GM21576 (cell line): ENCODE measurements around the gene PARD3B.

Experiments used
- ATAC-seq: cut with Tn5 transposase; IDR thresholded peaks from one replicate; pipeline ENCODE4 v1.9.1; 2021; ENCODE audit warnings: mild to moderate bottlenecking, moderate library complexity; ENCODE audit not compliant: unreplicated experiment

The PARD3B gene

GRCh38 chr2:205656461-205656860 is 1111.2 kb downstream of the PARD3B start:
- ATAC-seq, result no peak

DNA sequence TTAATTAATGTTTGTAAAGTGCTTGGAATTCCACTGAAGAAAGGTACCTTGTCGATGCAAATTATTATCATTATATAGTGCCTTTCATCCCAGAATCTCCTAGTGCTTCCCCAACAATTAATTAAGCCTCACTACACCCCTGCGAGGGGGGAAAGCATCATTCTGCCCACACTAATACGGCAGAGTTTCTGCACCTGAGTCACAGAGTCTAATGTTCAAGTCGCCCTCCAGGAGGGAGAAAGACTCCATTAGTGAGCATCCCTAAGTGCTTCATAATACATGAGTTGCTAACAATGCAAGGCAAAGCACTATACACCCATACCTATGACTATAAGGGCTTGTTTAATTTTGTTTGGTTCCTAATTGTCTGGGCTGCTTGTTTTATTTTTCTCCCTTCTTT is 1111.7 kb downstream of the PARD3B start:
- ATAC-seq, result no peak

DNA sequence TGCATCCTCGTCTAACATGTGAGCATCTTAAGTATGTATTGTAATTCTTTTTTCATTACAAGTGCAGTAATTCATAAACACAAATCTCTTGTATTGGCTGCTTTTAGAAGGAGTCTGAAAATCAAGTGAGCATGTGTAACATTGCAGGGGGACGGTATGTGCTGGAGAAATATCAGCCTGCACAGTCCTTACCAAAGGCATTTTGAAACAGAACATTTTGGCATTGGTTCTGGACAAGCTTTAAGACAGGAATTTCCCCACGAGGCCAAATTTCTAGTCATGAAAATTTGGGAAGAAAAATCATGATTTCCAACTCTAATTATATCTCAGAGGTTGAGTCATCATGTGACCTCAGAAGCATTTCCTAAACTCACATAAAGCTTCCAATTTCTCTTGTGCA is 1112.3 kb downstream of the PARD3B start:
- no peak for ATAC-seq

GRCh38 chr2:205658068-205658467 is 1112.8 kb downstream of the PARD3B start:
- ATAC-seq, result no peak

DNA sequence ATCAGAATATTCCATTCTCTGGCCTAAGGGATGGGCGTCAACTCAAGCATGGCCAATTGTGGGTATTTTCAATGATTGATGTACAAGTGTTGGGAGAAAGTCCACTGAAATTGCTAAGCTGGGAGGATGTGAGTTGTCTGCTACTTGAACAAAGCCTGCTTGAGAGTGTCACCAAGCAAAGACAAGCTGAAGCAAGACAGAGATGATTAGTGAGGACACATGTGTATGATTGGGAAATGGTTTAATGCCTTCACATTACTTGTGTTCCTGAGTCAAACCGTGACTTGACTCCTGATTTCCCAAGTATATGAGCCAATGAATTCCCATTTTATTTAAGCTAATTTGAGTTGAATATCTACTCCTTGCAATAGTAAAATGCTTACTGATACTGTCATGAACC is 1113.3 kb downstream of the PARD3B start:
- no peak for ATAC-seq

DNA sequence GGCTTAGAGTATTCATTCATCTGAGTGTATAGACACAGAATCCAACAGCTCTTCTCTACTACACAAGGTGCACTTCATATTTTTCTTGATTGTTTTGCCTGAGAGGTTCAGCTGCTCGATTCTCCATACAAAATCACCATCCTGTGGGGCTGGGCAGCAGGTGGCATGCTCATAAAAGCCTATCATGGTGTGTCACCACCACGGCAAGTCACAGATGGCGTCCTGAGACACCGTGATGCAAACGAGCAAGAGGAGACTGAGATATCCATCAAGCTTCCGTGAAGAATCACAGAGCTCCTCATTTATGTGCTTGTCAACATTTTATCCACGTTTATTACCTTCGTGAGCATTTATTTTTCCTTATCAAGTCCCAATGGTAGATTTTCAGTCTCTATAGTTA is 1114.6 kb downstream of the PARD3B start:
- no peak for ATAC-seq

- peak; percentile 87 for ATAC-seq
Measured at GRCh38 chr2:205660521-205661124, 1115.3 kb downstream of the PARD3B start.

DNA sequence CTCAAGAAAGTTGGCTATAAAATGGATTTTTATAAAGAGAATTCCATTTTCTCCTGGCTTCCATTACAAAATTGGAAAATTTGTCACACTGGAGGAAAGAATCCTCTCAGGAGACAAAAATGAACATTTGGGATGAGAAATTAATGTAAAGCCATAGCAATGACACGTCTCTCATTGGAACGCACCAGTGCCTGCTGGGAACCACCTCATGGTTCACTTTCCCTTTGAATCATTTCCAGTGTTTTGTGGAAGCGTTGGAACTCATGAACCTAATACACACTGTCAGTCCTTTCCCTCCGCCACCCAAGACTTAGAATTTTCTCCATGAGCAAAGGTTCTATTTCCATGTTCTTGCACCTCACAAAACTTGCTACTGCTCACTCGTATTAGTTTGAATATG is 1116.0 kb downstream of the PARD3B start:
- ATAC-seq, result no peak

DNA sequence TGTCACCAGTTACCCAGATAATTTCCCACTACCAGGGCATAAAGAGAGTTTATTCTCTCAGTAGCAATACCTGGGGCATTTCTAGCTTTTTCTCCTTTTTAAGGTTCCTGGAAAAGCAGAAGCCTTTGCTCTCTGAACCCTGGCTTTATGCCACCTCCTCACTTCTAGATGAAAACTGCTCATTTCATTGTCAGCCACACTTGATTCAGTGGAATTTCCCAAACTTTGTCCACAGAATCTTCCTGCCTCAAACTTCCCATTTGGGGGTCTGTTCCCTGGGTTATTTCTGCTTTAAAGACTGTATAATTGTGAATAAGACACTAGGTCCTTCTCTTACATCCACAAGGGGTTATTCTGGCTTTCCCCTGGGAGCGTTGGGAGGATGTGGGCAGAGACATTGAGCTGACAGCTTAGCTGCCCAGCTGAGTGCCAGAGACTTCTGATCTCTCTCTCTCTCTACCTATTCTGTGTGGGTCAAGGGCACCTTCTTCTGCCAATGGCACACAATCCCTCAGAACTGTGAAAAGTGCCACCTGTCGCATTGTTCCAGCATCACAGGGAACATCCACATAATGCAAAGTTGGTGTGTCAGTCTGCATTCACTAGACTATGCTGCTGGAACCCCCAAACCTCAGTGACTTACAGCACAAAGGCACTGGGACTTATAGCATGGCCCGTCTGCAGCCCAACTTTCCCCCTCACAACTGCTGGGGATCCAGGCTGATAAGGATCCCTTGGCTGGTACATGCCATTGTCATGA is 1117.1 kb downstream of the PARD3B start:
- ATAC-seq, result no peak

- ATAC-seq, result no peak
Measured at GRCh38 chr2:205665791-205666190, 1120.5 kb downstream of the PARD3B start.
